Endothelial cell of hepatic sinusoid (primary cell): ENCODE results near the gene MED17.
"Not testable (repeated sequence)": the region's sequence is repeated elsewhere in the genome, so short reads cannot be mapped to it uniquely, and the experiment has no call there.

Experiments
- in situ Hi-C: cut with HindIII; loops from 2 replicates; pipeline ENCODE4 v1.10.0; 2017; ENCODE audit warnings: low sequenced_read_pairs

Gene MED17, protein sequence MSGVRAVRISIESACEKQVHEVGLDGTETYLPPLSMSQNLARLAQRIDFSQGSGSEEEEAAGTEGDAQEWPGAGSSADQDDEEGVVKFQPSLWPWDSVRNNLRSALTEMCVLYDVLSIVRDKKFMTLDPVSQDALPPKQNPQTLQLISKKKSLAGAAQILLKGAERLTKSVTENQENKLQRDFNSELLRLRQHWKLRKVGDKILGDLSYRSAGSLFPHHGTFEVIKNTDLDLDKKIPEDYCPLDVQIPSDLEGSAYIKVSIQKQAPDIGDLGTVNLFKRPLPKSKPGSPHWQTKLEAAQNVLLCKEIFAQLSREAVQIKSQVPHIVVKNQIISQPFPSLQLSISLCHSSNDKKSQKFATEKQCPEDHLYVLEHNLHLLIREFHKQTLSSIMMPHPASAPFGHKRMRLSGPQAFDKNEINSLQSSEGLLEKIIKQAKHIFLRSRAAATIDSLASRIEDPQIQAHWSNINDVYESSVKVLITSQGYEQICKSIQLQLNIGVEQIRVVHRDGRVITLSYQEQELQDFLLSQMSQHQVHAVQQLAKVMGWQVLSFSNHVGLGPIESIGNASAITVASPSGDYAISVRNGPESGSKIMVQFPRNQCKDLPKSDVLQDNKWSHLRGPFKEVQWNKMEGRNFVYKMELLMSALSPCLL

DNA sequence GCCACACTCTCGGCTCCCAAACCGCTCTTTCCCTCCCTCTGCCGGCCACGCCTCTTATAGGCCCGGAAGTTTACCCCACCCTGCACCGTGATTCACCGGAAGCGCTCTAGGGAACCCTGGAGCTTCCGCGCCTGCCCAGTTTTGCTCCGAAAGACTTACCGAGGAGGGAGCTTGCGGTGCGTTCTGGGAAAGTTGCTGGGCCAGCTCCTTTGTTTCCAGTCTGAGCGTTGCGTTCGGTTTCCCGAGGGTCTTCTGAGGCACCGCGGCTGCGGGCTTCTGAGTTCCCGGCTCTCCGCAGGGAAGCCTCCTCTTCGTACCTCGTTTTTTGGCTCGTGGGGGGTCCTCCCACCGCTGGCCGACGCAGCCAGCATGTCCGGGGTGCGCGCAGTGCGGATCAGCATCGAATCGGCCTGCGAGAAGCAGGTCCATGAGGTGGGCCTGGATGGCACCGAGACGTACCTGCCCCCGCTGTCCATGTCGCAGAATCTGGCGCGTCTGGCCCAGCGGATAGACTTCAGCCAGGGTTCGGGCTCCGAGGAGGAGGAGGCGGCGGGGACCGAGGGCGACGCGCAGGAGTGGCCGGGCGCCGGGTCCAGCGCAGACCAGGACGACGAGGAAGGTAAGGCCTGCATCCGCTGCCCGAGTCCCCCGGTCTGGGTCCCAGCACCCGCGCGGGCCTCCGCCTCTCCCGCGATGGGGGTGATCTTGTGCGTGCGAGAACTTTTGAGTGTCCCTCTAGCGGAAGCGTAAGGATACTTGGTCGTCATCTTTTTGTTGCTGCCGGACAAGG is at the start of gene MED17:
TSS of gene MED17 (plus strand) at position 138 of the 790 bp plus-strand sequence. CDS start at position 370, 232 bp downstream.
- in situ Hi-C loops, result loop anchor here (10.0 kb wide), 1 partner anchor 50 kb away; no protein-coding TSS in a partner anchor

DNA sequence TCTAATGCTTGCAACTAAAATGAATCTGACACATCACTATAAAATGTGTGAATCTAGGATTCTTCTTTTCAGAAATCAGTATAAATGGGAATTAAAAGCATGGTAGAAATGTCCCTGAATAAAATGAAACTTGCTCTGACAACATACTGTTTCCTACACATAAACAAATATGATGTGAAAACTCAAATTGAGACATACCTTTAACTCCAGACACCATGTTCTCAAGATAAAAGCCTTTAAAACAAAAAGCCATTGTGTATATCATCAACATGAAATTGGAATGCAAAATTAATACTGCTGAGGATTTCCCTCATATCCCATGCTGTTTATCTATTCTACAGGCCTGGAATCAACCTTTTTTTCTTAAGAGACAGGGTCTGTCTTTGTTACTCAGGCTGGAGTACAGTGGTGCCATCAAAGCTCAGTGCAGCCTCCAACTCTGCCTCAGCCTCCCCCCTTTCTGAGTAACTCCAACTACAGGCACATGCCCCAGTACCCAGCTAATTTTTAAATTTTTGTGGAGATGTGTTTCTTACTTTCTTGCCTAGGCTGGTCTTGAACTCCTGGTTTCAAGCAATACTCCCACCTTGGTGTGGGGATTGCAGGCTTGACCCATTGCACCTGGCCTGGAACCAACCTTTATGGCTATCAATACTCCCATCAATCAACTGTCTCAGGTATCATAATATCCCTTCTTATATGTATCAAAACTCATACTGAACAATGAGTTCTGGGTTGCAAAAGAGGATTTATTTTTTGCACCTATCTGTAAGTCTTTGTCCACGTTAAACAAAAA is 49.5 kb upstream of the MED17 start:
- in situ Hi-C loops, result loop anchor here (10.0 kb wide), 1 partner anchor 50 kb away; the partner anchor contains the start of gene MED17

DNA sequence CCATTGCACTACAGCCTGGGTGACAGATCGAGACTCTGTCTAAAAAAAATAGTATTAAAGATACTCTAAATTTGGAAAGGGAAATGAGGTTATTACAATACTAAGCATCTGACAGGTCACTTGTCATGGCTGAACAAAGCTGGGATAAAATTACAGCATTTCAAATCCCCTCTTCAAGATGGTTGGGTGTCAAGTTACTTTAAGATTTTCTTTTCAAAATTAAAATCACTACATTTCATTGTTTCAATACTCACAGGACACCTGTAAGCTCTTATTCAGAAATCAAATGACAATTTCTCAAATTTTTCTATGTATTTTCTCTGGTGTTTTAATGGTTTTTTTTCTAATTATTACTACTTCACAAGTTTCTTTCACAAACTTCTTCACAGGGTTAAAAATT is 48.5 kb upstream of the MED17 start:
- in situ Hi-C loops, result loop anchor here (10.0 kb wide), 1 partner anchor 49 kb away; the partner anchor contains the start of gene MED17

DNA sequence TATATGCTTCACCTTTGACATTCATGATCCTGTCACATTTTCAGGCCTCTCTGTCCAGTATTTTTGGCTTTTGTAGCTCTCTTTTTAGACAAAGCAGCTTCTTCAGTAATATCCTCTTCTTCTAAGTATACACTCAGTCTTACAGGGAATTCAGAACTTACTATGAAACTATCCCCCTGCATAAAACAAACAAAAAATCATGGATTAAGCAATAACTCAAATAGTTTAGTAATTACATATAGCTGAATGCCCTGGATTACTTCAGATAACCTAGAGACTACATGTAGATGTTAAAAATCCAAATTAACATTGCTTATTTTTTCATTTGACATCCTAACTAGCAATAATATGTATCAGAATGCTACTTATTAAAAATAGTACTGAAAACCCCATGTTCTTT is 48.0 kb upstream of the MED17 start:
- in situ Hi-C loops, result loop anchor here (10.0 kb wide), 1 partner anchor 49 kb away; the partner anchor contains the start of gene MED17

DNA sequence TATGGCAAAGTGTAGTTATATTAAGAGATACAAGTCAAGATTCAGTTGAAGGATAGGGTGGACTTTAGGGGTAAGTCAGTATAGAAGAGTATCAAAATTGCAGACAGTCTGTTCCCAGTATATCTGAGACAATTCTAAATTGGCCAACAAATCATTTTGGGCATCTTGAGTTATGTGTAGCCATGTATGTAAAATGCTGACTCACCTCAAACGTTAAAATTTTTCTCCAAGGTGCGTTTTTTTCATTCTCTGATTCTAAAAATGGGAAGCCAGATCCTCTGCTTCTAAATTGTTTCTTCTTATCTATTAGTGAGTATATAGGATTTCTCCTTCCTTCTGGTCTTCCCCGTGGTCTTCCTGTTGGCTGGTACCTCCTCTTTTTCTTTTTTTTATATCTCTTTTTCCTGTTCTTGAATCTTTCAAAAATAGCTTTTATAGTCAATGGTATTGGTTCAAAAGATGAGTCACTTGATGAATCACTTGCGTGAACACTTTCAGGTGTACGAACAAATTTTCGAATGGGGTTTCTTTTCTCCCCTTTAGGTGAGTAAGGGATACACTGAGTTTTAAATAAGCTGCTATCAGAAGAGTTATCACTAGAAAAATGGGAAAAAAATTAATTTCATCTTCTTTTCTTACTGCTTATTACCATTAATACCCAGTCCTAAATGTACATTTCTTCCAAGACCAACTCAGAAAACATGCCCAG is 46.0 kb upstream of the MED17 start:
- in situ Hi-C loops, result loop anchor here (10.0 kb wide), 1 partner anchor 47 kb away; the partner anchor contains the start of gene MED17

- in situ Hi-C loops, result loop anchor here (10.0 kb wide), 1 partner anchor 46 kb away; the partner anchor contains the start of gene MED17
These were observed 45.4 kb upstream of the MED17 start for GRCh38 chr11:93738647-93739081.

- in situ Hi-C loops, result no loop called here
These were observed 43.9 kb upstream of the MED17 start for GRCh38 chr11:93740031-93740729.

- in situ Hi-C loops, result no loop called here
These were observed 43.4 kb upstream of the MED17 start for GRCh38 chr11:93740730-93741093.

DNA sequence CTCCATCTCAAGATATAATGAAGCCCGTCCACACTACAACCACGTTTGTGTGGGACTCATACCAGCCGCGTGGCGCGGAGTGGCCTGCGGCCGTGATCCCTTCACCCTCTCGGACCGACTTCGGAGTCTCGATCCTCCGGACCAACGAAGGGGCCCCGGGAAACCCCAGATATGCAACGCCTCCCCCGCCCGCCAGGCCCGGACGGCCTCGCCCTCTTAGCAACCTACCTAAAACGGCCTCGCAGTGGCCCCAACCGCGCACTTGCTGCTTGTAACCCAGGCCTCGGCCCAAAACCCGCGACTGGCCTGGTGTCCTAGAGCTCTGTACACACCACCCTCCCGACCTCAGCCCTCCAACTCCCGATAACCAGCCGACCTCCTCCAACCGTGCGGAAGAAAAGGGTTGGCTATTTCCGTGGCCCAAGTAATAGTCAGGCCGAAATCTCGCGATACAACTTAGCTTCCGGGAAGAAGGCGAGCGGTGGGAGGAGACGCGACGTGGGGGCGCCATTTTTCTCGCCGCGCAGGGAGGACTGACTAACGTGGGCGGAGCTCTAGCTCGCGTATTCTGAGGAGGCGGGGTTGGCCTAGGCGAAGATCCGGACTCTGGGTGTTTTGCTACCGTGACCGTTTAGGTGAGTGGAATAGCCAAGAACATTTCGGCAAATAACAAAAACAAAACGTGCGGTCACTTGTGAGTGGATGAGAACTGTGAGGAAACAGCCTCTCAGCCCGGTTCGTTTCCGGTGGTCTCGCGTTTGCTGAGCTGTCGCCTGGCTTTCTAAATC is 42.8 kb upstream of the MED17 start, which contains the start of the genes C11orf54 and TAF1D:
TSS of gene C11orf54 (plus strand) at position 579 of the 788 bp plus-strand sequence. CDS start 5,722 bp downstream, outside the sequence.
TSS of gene TAF1D (minus strand) at position 402 of the 788 bp plus-strand sequence. CDS start 2,191 bp downstream, outside the sequence.
- in situ Hi-C loops, result no loop called here

DNA sequence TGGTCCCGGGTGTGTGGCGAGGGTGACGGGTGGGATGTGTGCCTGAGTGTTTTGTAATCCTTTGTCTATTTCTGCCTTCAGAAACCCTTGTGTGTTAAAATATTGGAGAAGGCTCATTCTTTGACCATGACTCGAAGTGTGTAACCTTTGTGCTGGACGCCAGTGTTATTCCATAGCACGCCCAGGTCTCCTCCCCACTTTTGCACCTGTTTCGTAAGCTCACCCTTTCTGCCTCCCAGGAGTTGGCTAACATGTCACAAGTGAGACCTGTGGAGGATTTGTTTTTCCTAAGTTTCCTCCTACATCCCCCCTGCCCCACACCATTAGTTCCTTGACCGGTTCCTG is 42.2 kb upstream of the MED17 start:
- in situ Hi-C loops, result no loop called here

DNA sequence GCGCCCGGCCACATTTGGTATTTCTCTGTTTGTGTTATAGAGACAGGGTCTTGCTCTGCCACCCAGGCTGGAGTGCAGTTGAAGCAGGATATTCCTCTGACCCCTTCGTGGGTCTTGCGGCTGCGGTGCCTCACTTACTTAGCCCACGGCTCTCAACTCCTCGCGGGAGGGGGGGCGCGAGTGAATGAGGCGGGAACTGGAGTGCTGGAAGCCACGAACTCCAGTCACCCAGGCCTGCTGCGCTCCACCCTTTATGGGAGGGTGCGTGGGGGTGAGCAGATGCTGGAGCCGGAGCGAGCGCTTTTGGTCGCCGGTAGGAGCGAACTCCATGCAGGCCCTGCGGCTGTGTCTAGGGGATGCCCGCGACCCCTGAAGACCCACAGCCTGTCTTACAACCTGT is 40.8 kb upstream of the MED17 start:
- in situ Hi-C loops, result no loop called here

GRCh38 chr11:93744669-93745004 is 39.4 kb upstream of the MED17 start:
- in situ Hi-C loops, result no loop called here

DNA sequence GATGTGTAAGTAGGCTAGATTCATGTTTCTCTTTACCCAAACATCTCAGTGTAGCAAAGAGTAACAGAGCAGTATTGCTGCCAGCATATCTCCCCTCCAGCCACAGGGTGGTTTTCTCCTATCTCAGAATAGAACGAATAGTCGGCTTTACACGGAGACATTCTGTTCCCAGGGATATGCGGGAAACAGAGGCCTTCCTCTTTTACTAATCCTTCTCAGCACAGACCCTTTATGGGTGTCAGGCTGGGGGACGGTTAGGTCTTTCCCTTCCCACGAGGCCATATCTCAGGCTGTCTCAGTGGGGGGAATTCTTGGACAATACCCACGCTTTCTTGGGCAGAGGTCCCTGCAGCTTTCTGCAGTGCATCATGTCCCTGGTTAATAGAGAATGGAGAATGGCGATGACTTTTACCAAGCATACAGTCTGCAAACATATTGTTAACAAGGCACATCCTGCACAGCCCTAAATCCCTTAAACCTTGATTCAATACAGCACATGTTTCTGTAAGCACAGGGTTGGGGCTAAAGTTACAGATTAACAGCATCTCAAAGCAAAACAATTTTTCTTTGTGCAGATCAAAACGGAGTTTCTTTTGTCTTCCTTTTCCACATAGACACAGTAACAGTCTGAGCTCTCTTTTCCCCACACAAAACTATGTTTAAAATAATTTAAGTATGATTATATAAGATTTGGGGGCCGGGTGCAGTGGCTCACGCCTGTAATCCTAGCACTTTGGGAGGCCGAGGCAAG is 38.9 kb upstream of the MED17 start:
- in situ Hi-C loops, result not testable (repeated sequence)

DNA sequence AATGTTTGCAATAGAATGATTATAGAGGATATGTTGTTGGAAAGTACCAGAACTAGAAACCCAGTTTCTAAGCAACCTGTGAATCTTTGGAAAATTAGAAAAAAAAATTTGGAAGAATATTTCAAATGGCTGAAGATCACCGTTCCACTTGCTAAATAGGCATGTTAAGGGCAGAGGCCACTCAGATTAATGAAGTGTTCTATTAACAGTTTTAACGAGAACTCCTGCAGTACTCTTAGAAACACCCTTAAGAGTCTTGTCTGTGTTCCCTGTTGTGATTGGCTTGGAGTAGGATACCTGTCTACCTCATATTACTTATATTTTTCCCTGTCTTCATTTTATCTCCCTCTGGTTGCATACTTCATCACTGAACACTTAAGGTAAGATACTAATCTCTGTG is 38.0 kb upstream of the MED17 start:
- in situ Hi-C loops, result no loop called here

- in situ Hi-C loops, result no loop called here
These were observed 37.0 kb upstream of the MED17 start for GRCh38 chr11:93747122-93747521.

GRCh38 chr11:93751001-93751400 is 33.1 kb upstream of the MED17 start:
- in situ Hi-C loops, result no loop called here

DNA sequence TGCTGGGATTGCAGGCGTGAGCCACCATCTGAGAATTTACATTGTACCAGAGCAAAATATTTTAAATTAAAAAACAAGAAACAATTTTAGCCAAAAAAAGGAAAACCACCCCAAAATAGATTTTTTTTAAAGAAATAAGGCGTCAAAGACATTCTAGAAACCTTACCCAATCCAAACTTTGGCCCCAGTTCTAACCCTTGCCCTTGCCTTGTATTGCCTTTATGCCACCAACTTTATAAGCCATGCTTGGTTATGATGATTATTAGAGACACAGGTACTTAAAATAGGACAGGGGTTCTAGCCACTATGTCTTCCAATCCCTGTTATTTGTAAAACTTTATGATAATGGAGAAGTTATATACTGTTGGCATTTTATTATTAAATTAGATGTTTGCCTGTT is 30.8 kb upstream of the MED17 start:
- in situ Hi-C loops, result no loop called here
